Measurements from ENCODE around the gene VTN.
"Not testable (repeated sequence)": the region's sequence is repeated elsewhere in the genome, so short reads cannot be mapped to it uniquely, and the experiment has no call there.

VTN gene

GRCh38 chr17:28339431-28339830 is 30.7 kb downstream of the VTN start:
- DNase-seq, result no peak

- not testable (repeated sequence) for DNase-seq
These were observed 31.3 kb downstream of the VTN start for GRCh38 chr17:28338769-28339212.

GRCh38 chr17:28338056-28338768 is 31.9 kb downstream of the VTN start:
- DNase-seq, result no peak

- peak; percentile 60 for DNase-seq
These were observed 33.9 kb downstream of the VTN start for GRCh38 chr17:28335959-28336871.

- DNase-seq, result peak; percentile 99
These were observed 34.7 kb downstream of the VTN start, which contains the start of the genes IFT20 and TNFAIP1 for GRCh38 chr17:28335201-28335958. Gene IFT20 (minus strand): TSS chr17:28335472. CDS start chr17:28331985, 3,487 bp downstream. Gene TNFAIP1 (plus strand): TSS chr17:28335761. CDS start chr17:28339522, 3,761 bp downstream.

- DNase-seq, result no peak
These were observed 35.4 kb downstream of the VTN start for GRCh38 chr17:28334666-28335200.

GRCh38 chr17:28334171-28334570 is 35.9 kb downstream of the VTN start:
- no peak for DNase-seq

GRCh38 chr17:28333083-28333746 is 36.9 kb downstream of the VTN start:
- DNase-seq, result no peak

- DNase-seq, result no peak
These were observed 38.2 kb downstream of the VTN start for GRCh38 chr17:28331891-28332420.

GRCh38 chr17:28330671-28331070 is 39.4 kb downstream of the VTN start:
- no peak for DNase-seq

- no peak for DNase-seq
These were observed 41.8 kb downstream of the VTN start for GRCh38 chr17:28328325-28328724.

GRCh38 chr17:28327709-28328108 is 42.4 kb downstream of the VTN start:
- no peak for DNase-seq

GRCh38 chr17:28327031-28327607 is 43.0 kb downstream of the VTN start:
- no peak for DNase-seq

GRCh38 chr17:28326114-28326513 is 44.0 kb downstream of the VTN start:
- DNase-seq, result no peak

GRCh38 chr17:28325211-28325610 is 44.9 kb downstream of the VTN start:
- DNase-seq, result no peak

- DNase-seq, result no peak
These were observed 45.3 kb downstream of the VTN start for GRCh38 chr17:28324781-28325180.

GRCh38 chr17:28324267-28324745 is 45.8 kb downstream of the VTN start:
- DNase-seq, result no peak

- DNase-seq, result no peak
These were observed 49.7 kb downstream of the VTN start for GRCh38 chr17:28320215-28321061.

- DNase-seq, result no peak
These were observed 50.5 kb downstream of the VTN start for GRCh38 chr17:28319598-28319935.

Measured in NCI-H1105 treated with DMSO at 0.1 percent for 48 hours (cell line).